Right hindlimb (tissue), 1 donor: ENCODE data around the gene CNNM4.

Source experiments
- DNase-seq: peaks from one replicate; pipeline ENCODE4 v3.0.0-alpha.2; 2018

CNNM4 gene

DNA sequence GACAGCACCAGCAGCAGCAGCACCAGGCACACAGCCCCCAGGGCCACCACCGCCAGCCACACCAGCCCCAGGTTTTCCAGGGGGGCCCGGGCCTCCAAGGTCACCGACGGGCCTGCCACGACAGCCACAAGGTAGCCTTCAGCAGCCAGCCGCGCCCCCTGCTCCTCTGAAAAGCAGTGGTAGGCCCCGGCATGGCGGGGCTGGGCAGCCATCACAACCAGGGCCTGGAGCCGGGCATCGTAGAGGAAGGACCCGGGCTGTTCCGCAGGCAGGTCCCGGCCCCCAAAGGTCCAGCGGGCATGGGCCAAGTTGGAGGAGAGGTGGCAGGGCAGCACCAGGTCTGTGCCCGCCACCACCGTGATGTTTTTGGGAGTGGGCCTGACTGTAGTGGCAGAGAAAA, 100.4 kb downstream of the CNNM4 start:
- DNase-seq, result peak; percentile 13
